IgD-negative memory B cell (primary cell): ENCODE measurements around the gene CYP4B1. TPM values are rescaled to one million over a fixed set of nuclear protein-coding genes. Genes with fewer than 3 reads are reported as not detected.
"Not testable (repeated sequence)": the region's sequence is repeated elsewhere in the genome, so short reads cannot be mapped to it uniquely, and the experiment has no call there.

Experiments
- H3K27ac Mint-ChIP-seq, 3 donors: one replicate each; pipeline ENCODE4 v1.8.0; 2020 to 2022; ENCODE audit warnings: mild to moderate bottlenecking in 3 of 3, mixed read lengths in 3 of 3, moderate library complexity in 1 of 3
- H3K27me3 Mint-ChIP-seq: one replicate; pipeline ENCODE4 v1.8.0; 2021; ENCODE audit warnings: mixed read lengths
- H3K36me3 Mint-ChIP-seq: one replicate; pipeline ENCODE4 v1.8.0; 2020; ENCODE audit warnings: mild to moderate bottlenecking, mixed read lengths
- H3K4me1 Mint-ChIP-seq, 3 donors: one replicate each; pipeline ENCODE4 v1.8.0; 2020 to 2022; ENCODE audit warnings: mixed read lengths in 3 of 3, mild to moderate bottlenecking in 1 of 3
- H3K4me3 Mint-ChIP-seq, 4 donors: one replicate each; pipeline ENCODE4 v1.8.0; 2020 to 2022; ENCODE audit warnings: mild to moderate bottlenecking in 4 of 4, mixed read lengths in 4 of 4, moderate library complexity in 3 of 4
- H3K9me3 Mint-ChIP-seq, 3 donors: one replicate each; pipeline ENCODE4 v1.8.0; 2020 to 2021; ENCODE audit warnings: mixed read lengths in 3 of 3, mild to moderate bottlenecking in 1 of 3
- polyA plus RNA-seq: library from polyadenylated mRNA; unstranded; fragments of 300-500 nt; fragmentation: Illumina TruSeq; gene quantifications from one replicate; pipeline ENCODE4 v1.2.3, GENCODE V29; 2021

The CYP4B1 gene
- polyA plus RNA-seq, 1 donor from 2014 or later, result not detected

- Mint-ChIP-seq H3K27ac (no peak overlapping the region), H3K4me1 (no peaks in the 10 kb centered on the region), H3K4me3 (no peak overlapping the region), H3K27me3 (peaks cover 4% of the 10 kb centered on the region), H3K36me3 (peaks cover 2% of the 10 kb centered on the region), H3K9me3 (no peaks in the 10 kb centered on the region)
These were observed 19.0 kb downstream of the CYP4B1 start for GRCh38 chr1:46817814-46818213.

- Mint-ChIP-seq H3K4me1 (no peaks in the 10 kb centered on the region), H3K4me3 (no peak overlapping the region), H3K27ac (no peak overlapping the region), H3K36me3 (peaks cover 2% of the 10 kb centered on the region), H3K9me3 (no peaks in the 10 kb centered on the region), H3K27me3 (peaks cover 4% of the 10 kb centered on the region)
These were observed 19.7 kb downstream of the CYP4B1 start for GRCh38 chr1:46818591-46818990.

GRCh38 chr1:46819335-46819734 lies 20.5 kb downstream of the CYP4B1 start:
- Mint-ChIP-seq H3K27ac (no peak overlapping the region), H3K27me3 (peaks cover 4% of the 10 kb centered on the region), H3K36me3 (peaks cover 2% of the 10 kb centered on the region), H3K4me1 (no peaks in the 10 kb centered on the region), H3K9me3 (no peaks in the 10 kb centered on the region), H3K4me3 (no peak overlapping the region)

- Mint-ChIP-seq H3K4me3 (no peak overlapping the region), H3K27ac (no peak overlapping the region), H3K4me1 (no peaks in the 10 kb centered on the region), H3K9me3 (no peaks in the 10 kb centered on the region), H3K36me3 (peaks cover 2% of the 10 kb centered on the region), H3K27me3 (peaks cover 4% of the 10 kb centered on the region)
These were observed 21.2 kb downstream of the CYP4B1 start for GRCh38 chr1:46820076-46820475.

GRCh38 chr1:46820560-46821060 lies 21.8 kb downstream of the CYP4B1 start:
- peaks cover 2% of the 10 kb centered on the region for H3K36me3 Mint-ChIP-seq
- H3K27me3 Mint-ChIP-seq, result peaks cover 4% of the 10 kb centered on the region
- no peak overlapping the region for H3K27ac Mint-ChIP-seq
- H3K4me3 Mint-ChIP-seq, result no peak overlapping the region
- H3K4me1 Mint-ChIP-seq, result no peaks in the 10 kb centered on the region
- no peaks in the 10 kb centered on the region for H3K9me3 Mint-ChIP-seq

GRCh38 chr1:46822248-46822826 lies 23.5 kb downstream of the CYP4B1 start:
- Mint-ChIP-seq H3K4me3 (no peak overlapping the region), H3K9me3 (no peaks in the 10 kb centered on the region), H3K4me1 (no peaks in the 10 kb centered on the region), H3K27me3 (peaks cover 7% of the 10 kb centered on the region), H3K36me3 (peaks cover 2% of the 10 kb centered on the region), H3K27ac (no peak overlapping the region)

GRCh38 chr1:46823151-46823550 lies 24.3 kb downstream of the CYP4B1 start:
- H3K27me3 Mint-ChIP-seq, result peaks cover 8% of the 10 kb centered on the region
- H3K4me1 Mint-ChIP-seq, result no peaks in the 10 kb centered on the region
- H3K36me3 Mint-ChIP-seq, result peaks cover 2% of the 10 kb centered on the region
- H3K27ac Mint-ChIP-seq, result no peak overlapping the region
- H3K9me3 Mint-ChIP-seq, result peaks cover 0 to 4% (median 0%) of the 10 kb centered on the region in 3 donors
- H3K4me3 Mint-ChIP-seq, result no peak overlapping the region

- peaks cover 12% of the 10 kb centered on the region for H3K27me3 Mint-ChIP-seq
- H3K36me3 Mint-ChIP-seq, H3K27ac Mint-ChIP-seq, H3K9me3 Mint-ChIP-seq, H3K4me1 Mint-ChIP-seq: not testable (repeated sequence)
- H3K4me3 Mint-ChIP-seq, result peak overlapping the region in 1 of 4 donors; percentile 29
These were observed 28.0 kb downstream of the CYP4B1 start for GRCh38 chr1:46826892-46827291.

GRCh38 chr1:46830665-46831322 lies 31.9 kb downstream of the CYP4B1 start:
- peaks cover 0 to 9% (median 0%) of the 10 kb centered on the region in 3 donors for H3K9me3 Mint-ChIP-seq
- no peak overlapping the region for H3K27ac Mint-ChIP-seq
- H3K36me3 Mint-ChIP-seq, result no peaks in the 10 kb centered on the region
- peaks cover 0 to 2% (median 0%) of the 10 kb centered on the region in 3 donors for H3K4me1 Mint-ChIP-seq
- H3K27me3 Mint-ChIP-seq, result peaks cover 14% of the 10 kb centered on the region
- no peak overlapping the region for H3K4me3 Mint-ChIP-seq

GRCh38 chr1:46835469-46835868 lies 36.6 kb downstream of the CYP4B1 start:
- not testable (repeated sequence) for H3K4me1 Mint-ChIP-seq, H3K27me3 Mint-ChIP-seq, H3K4me3 Mint-ChIP-seq, H3K27ac Mint-ChIP-seq, H3K9me3 Mint-ChIP-seq, H3K36me3 Mint-ChIP-seq

- not testable (repeated sequence) for H3K27ac Mint-ChIP-seq, H3K4me1 Mint-ChIP-seq, H3K36me3 Mint-ChIP-seq, H3K4me3 Mint-ChIP-seq
- H3K27me3 Mint-ChIP-seq, result peaks cover 26% of the 10 kb centered on the region
- peaks cover 0 to 12% (median 4%) of the 10 kb centered on the region in 3 donors for H3K9me3 Mint-ChIP-seq
These were observed 47.5 kb downstream of the CYP4B1 start for GRCh38 chr1:46846386-46846785.

- not testable (repeated sequence) for H3K4me3 Mint-ChIP-seq, H3K9me3 Mint-ChIP-seq, H3K4me1 Mint-ChIP-seq, H3K36me3 Mint-ChIP-seq, H3K27ac Mint-ChIP-seq, H3K27me3 Mint-ChIP-seq
These were observed 58.8 kb downstream of the CYP4B1 start for GRCh38 chr1:46857660-46858065.

GRCh38 chr1:46862348-46862747 lies 63.5 kb downstream of the CYP4B1 start:
- Mint-ChIP-seq H3K36me3 (no peaks in the 10 kb centered on the region), H3K27me3 (peaks cover 3% of the 10 kb centered on the region), H3K9me3 (peaks cover 0 to 26% (median 17%) of the 10 kb centered on the region in 3 donors), H3K4me3 (no peak overlapping the region), H3K27ac (no peak overlapping the region), H3K4me1 (peaks cover 0 to 2% (median 0%) of the 10 kb centered on the region in 3 donors)
